ENCODE data around the gene CEP95. TPM values are rescaled to one million over a fixed set of nuclear protein-coding genes. Genes with fewer than 3 reads are reported as not detected.

The CEP95 gene
- total and polyA plus RNA-seq, 5 experiments from 2014 or later: 8.6 to 153 (median 20.1) TPM

DNA sequence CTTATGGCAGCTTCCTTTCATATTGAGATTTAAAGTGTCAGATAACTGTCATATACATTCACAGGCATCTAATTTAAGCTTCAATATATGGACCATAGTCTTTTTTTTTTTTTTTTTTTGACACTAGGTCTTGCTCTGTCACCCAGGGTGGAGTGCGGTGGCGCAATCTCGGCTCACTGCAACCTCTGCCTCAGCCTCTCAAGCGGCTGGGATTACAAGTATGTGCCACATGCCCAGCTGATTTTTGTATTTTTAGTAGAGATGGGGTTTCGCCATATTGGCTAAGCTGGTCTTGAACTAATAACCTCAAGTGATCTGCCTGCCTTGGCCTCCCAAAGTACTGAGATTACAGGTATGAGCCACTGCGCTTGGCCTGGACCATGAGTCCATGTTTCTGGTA is 13.6 kb downstream of the CEP95 start:
- POLR2A ChIA-PET: interaction anchor here (0.6 to 1.9 kb wide), 4 partner anchors 13 to 1513 kb away, joined by 3 to 13 read pairs (median 4); partner anchors contain the start of gene CEP95
- Mint-ChIP-seq H3K4me1 (peaks cover 7 to 18% (median 10%) of the 10 kb centered on the region in 4 donors), H3K4me3 (no peak overlapping the region), H3K27me3 (no peaks in the 10 kb centered on the region), H3K9me3 (no peaks in the 10 kb centered on the region), H3K36me3 (peaks cover 0 to 89% (median 10%) of the 10 kb centered on the region in 3 donors), H3K27ac (no peak overlapping the region)
- DNase-seq: no peak
- no peak for ATAC-seq

DNA sequence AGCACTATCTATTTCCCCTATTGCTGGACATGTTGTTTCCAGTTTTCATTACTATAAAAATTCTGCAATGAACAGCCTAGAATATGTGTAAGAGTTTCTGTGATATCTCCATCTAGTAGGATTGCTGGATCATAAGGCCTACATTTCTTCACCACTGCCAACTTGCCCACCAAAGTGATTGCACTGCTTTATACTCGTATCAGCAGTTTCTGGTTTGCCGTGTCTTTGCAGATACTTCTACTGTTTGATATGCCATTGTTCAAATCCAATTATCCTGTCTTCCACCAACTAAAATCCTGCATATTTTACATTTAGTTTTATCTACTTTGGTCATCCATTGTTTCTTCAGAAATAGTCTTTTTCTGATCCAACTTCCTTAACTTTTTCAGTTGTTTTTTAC is 21.1 kb downstream of the CEP95 start:
- no peak for DNase-seq

DNA sequence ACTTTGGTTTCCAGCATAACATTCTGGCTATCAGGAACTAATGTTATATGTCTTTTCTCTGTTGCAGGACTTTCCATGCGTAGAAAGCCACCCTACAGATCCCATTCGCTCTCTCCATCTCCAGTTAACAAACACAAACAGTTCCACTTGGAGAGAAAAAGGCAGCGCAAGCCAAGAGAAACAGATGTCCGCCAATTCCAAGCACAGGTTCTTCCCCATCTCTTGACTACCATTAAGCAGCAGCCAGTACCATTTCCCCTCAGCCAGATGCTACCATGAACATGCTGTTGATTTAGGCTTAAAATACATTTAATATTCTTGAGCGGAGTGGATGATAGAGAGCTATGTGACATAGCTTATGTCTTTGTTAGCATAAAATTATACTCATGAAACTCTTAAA is 22.4 kb downstream of the CEP95 start:
- DNase-seq (no peak), ATAC-seq (no peak)
- Mint-ChIP-seq H3K27ac (peak overlapping the region in 1 of 10 donors; percentile 3), H3K9me3 (no peaks in the 10 kb centered on the region), H3K36me3 (peaks cover 19 to 96% (median 37%) of the 10 kb centered on the region in 3 donors), H3K27me3 (no peaks in the 10 kb centered on the region), H3K4me1 (peaks cover 0 to 6% (median 3%) of the 10 kb centered on the region in 4 donors), H3K4me3 (no peak overlapping the region)
- POLR2A ChIA-PET: no interaction called here

More for the DNA sequence above, 21.1 kb downstream of the CEP95 start:
- no peaks in the 10 kb centered on the region for H3K9me3 Mint-ChIP-seq
- POLR2A ChIA-PET: no interaction called here
- H3K27me3 Mint-ChIP-seq: no peaks in the 10 kb centered on the region
- H3K36me3 Mint-ChIP-seq: peaks cover 19 to 94% (median 40%) of the 10 kb centered on the region in 3 donors
- H3K27ac Mint-ChIP-seq: peak overlapping the region in 1 of 10 donors; percentile 35
- no peak for ATAC-seq
- peaks cover 0 to 12% (median 4%) of the 10 kb centered on the region in 4 donors for H3K4me1 Mint-ChIP-seq
- H3K4me3 Mint-ChIP-seq: no peak overlapping the region

DNA sequence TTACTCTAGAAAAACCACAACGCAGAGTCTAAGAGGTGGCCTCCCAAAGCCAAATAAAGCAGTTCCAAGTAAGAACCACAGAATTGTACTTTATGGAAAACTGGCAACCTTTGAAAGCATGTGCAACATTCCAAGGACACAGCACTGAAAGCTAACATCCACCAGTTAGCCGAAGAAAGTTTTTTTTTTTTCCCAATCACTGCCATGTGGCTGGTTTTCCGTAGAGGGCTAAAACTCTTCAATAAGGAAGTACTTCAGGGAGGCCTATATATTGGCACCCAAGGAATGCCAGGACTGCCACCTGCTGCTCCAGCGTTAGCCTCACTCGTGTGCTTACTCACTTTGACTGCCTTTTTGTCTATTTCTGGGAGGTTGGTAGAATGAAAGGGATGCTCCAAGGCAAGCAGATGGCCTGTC is 25.2 kb downstream of the CEP95 start:
- DNase-seq (no peak), ATAC-seq (no peak)
- Mint-ChIP-seq H3K36me3 (peaks cover 11 to 99% (median 28%) of the 10 kb centered on the region in 3 donors), H3K4me3 (no peak overlapping the region), H3K27ac (no peak overlapping the region), H3K27me3 (no peaks in the 10 kb centered on the region), H3K9me3 (no peaks in the 10 kb centered on the region), H3K4me1 (peaks cover 0 to 3% (median under 1%) of the 10 kb centered on the region in 4 donors)
- POLR2A ChIA-PET: no interaction called here

DNA sequence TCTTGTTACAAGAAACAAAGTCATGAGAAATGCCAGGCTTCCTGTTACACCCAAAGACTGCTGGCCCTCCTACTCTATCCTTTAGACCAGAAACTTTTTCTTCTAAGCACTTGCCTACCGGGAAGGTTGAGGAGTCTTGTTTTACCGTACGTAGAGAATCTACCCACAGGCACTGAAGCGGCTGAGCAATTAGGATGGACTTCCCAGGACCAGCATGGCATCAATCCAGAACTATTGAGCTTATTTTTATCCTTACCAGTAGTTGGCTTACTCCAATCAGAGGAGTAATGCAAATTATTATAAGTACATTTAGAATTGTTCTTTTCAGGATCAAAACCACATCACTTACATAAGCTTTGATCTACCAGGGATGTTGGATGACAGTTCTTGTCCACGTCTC is 25.6 kb downstream of the CEP95 start:
- Mint-ChIP-seq H3K9me3 (no peaks in the 10 kb centered on the region), H3K4me1 (no peaks in the 10 kb centered on the region), H3K27me3 (no peaks in the 10 kb centered on the region), H3K36me3 (peaks cover 9 to 99% (median 28%) of the 10 kb centered on the region in 3 donors), H3K27ac (peak overlapping the region in 2 of 10 donors; percentile 19 to 56), H3K4me3 (no peak overlapping the region)
- DNase-seq (no peak), ATAC-seq (no peak)
- POLR2A ChIA-PET: interaction anchor here (0.7 kb wide), 1 partner anchor 25 kb away, joined by 3 read pairs; the partner anchor contains the start of gene CEP95

DNA sequence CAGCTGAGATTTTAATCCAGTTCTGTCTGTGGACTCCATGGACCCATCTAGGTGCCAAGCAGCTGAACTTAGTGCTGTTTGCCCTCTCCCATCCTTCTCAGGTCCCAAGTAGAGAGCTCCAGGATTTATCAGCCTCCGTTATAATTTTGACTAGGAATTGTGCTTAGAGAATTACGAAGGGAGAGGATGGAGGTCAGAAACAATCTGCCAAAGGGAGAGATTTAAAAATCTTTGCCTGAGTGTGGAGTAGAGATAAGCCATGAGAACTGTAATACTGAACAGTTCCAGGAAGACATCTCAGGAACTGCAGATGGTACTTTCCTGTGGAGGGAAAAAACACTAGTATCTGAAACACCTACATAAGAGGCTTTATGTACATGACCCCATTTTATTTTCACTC is 27.0 kb downstream of the CEP95 start:
- H3K9me3 Mint-ChIP-seq: no peaks in the 10 kb centered on the region
- ATAC-seq (no peak), DNase-seq (no peak)
- no peaks in the 10 kb centered on the region for H3K27me3 Mint-ChIP-seq
- H3K4me3 Mint-ChIP-seq: no peak overlapping the region
- POLR2A ChIA-PET: interaction anchor here (1.0 to 1.2 kb wide), 2 partner anchors 9 to 28 kb away, joined by 3 to 4 read pairs; partner anchors contain the start of gene DDX5
- H3K27ac Mint-ChIP-seq: peak overlapping the region in 8 of 10 donors; percentile 30 to 81 (median 66)
- peaks cover 9 to 97% (median 25%) of the 10 kb centered on the region in 3 donors for H3K36me3 Mint-ChIP-seq
- H3K4me1 Mint-ChIP-seq: peaks cover 0 to 5% (median under 1%) of the 10 kb centered on the region in 4 donors

DNA sequence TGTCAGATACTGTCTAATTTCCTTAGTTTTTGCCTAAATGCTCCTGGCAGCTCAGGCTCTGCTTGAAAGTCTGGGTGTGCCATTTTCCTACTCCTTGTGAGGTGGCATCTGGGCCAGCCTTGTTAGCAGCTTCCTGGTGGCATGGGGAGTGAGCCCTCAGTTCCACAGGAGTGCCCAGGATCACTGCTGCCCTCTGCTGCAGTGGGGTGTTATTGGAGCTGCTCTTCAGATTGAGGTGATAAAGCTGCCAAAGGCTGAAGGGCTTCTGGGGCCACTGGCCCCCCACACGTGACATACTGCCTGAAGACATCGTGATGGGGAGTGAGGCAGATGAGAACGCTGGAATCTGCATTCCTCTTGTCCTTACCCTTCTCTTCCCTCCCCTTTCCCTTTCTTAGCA is 27.4 kb downstream of the CEP95 start:
- peaks cover 8 to 95% (median 24%) of the 10 kb centered on the region in 3 donors for H3K36me3 Mint-ChIP-seq
- no peaks in the 10 kb centered on the region for H3K9me3 Mint-ChIP-seq
- no peak for DNase-seq
- peak overlapping the region in 9 of 10 donors; percentile 23 to 74 (median 56) for H3K27ac Mint-ChIP-seq
- no peak overlapping the region for H3K4me3 Mint-ChIP-seq
- ATAC-seq: peak in 1 of 2 donors; percentile 38
- POLR2A ChIA-PET: interaction anchor here (0.6 to 1.2 kb wide), 3 partner anchors 8 to 113 kb away, joined by 3 to 4 read pairs (median 4); partner anchors contain the start of gene DDX5
- no peaks in the 10 kb centered on the region for H3K27me3 Mint-ChIP-seq
- H3K4me1 Mint-ChIP-seq: peaks cover 0 to 9% (median under 1%) of the 10 kb centered on the region in 4 donors

DNA sequence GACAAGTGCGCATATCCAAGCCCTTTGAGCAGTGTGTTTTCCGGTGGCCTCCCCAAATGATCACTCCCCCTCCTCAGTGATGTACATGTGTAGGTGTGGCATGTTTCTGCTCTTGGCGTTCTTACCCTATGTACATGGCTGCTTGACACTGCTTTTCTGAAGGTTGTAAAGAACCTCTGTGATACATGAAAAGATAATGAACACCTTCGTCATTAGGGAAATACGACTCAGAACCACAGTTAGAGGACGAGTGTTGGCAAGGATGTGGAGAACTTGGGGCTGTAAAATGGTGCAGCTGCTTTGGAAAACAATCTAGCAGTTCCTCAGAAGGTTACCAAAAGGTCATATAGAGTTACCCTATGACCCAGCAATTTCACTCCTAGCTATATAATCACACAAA is 28.6 kb downstream of the CEP95 start:
- Mint-ChIP-seq H3K4me1 (peaks cover 0 to 9% (median under 1%) of the 10 kb centered on the region in 4 donors), H3K27ac (peak overlapping the region in 3 of 10 donors; percentile 0 to 37 (median 13)), H3K36me3 (peaks cover 4 to 87% (median 16%) of the 10 kb centered on the region in 3 donors), H3K9me3 (no peaks in the 10 kb centered on the region), H3K27me3 (no peaks in the 10 kb centered on the region), H3K4me3 (no peak overlapping the region)
- DNase-seq (no peak), ATAC-seq (no peak)
- POLR2A ChIA-PET: no interaction called here

DNA sequence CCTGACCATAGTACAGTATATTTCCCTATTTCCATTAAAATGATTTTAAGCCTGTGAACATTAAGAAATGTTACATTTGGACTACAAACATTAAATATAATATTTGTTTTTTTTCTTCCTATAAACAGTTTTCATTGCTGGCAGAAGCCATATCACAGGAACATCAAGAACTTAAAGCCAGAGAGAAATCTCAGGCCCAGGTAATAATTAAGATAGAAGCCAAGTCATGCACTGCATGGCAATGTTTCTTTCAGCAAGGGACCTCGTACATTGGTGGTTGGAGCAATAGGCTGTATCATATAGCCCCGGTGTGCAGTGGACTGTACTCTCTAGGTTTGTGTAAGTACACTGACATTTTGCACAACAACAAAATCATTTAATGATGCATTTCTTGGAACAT is 30.1 kb downstream of the CEP95 start:
- Mint-ChIP-seq H3K27me3 (no peaks in the 10 kb centered on the region), H3K4me3 (no peak overlapping the region), H3K4me1 (peaks cover 0 to 9% (median under 1%) of the 10 kb centered on the region in 4 donors), H3K9me3 (no peaks in the 10 kb centered on the region), H3K36me3 (peaks cover 0 to 78% (median 6%) of the 10 kb centered on the region in 3 donors), H3K27ac (peak overlapping the region in 4 of 10 donors; percentile 18 to 53 (median 38))
- ATAC-seq (no peak), DNase-seq (no peak)
- POLR2A ChIA-PET: no interaction called here

DNA sequence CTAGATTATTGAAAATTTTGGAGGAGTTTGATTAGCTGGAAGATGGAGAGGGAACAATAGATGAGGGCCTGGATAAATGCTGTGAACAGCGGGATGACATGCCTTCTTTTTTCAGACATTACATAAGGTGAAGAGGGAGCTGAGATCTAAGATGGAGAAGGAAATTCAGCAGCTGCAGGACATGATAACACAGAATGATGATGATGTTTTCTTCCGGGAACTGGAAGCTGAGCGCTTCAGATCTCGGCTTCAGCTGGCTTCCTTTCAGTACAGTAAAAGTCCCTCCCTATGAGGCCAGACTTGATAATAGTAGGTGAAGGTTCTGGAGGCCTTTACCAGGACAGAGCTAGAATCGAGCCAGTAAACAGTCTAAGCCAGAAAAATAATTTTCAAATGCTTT is 30.7 kb downstream of the CEP95 start:
- DNase-seq (no peak), ATAC-seq (no peak)
- H3K27ac Mint-ChIP-seq: peak overlapping the region in 7 of 10 donors; percentile 18 to 79 (median 32)

DNA sequence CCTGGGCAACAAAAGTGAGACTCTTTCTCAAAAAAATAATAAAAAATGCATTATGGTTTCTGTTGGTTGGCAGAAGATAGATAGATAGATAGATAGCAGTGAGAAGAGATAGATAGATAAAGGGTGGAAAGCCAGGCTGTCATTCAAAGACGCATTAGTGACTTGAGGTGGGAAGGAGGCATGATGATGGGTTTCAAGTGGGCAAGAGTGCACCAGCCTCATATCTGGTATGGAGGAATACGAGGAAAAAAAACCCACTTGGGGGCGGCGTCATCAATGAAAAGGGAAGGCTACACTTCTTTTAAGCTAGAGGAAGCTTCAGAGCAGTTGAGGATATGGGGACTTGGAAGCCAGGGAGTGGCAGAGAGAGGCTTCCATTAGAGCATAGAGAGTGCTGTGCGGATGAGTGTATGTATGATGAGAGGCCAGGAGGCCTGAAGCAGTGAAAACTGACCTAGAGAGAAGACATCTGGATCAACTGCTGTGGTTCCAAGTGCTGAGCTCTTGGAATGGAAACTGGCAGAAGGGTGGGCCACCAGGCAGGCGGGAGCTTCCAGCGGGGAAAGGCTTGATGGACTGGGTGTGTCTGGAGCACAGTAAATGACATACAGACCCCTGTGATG is 31.8 kb downstream of the CEP95 start:
- DNase-seq (no peak), ATAC-seq (peak; percentile 16 to 29)
- Mint-ChIP-seq H3K27me3 (no peaks in the 10 kb centered on the region), H3K9me3 (no peaks in the 10 kb centered on the region), H3K4me1 (peaks cover 0 to 9% (median 2%) of the 10 kb centered on the region in 4 donors), H3K36me3 (peaks cover 0 to 72% (median 3%) of the 10 kb centered on the region in 3 donors), H3K4me3 (no peak overlapping the region), H3K27ac (peak overlapping the region; percentile 5 to 85 (median 58))
- POLR2A ChIA-PET: interaction anchor here (0.9 kb wide), 1 partner anchor 198 kb away, joined by 6 read pairs; no protein-coding TSS in a partner anchor

More for the DNA sequence above, 30.7 kb downstream of the CEP95 start:
- no peaks in the 10 kb centered on the region for H3K9me3 Mint-ChIP-seq
- no peaks in the 10 kb centered on the region for H3K27me3 Mint-ChIP-seq
- H3K4me1 Mint-ChIP-seq: peaks cover 0 to 9% (median under 1%) of the 10 kb centered on the region in 4 donors
- no peak overlapping the region for H3K4me3 Mint-ChIP-seq
- H3K36me3 Mint-ChIP-seq: peaks cover 0 to 78% (median 6%) of the 10 kb centered on the region in 3 donors
- POLR2A ChIA-PET: no interaction called here

DNA sequence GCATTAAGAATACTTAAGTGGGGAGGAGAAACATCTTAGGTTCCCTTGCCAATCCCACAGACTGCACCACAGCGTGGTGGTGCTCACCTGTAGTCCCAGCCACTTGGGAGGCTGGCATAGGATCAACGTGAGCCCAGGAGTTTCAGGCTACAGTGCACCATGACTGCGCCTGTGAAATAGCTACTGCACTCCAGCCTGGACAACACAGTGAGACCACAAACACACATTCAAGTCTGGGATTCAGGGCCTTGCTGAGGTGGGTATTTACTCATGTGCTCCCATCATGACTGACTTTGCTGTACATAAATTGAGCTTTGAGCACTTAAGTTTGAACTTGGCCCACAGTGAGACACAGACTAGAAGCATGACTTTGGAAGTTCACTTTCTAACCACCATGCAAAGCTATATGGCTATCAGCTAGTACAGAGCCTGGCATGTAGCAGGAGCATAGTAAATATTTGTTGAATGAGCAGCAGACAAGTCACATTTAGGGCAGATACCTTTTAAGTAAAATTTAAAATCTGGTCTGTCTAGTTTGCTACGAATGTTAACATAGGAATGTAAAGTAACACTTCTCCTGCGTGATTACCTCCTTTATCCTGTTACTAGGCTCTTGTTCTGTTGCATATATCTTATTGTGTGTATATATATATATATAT is 33.5 kb downstream of the CEP95 start:
- no peak for ATAC-seq
- Mint-ChIP-seq H3K4me1 (peaks cover 0 to 9% (median 2%) of the 10 kb centered on the region in 4 donors), H3K27me3 (no peaks in the 10 kb centered on the region), H3K36me3 (peaks cover 0 to 66% (median 0%) of the 10 kb centered on the region in 3 donors), H3K9me3 (no peaks in the 10 kb centered on the region), H3K27ac (no peak overlapping the region), H3K4me3 (no peak overlapping the region)
- POLR2A ChIA-PET: interaction anchor here (0.8 kb wide), 1 partner anchor 109 kb away, joined by 4 read pairs; no protein-coding TSS in a partner anchor
- no peak for DNase-seq
